Small intestine (tissue), 7 donors: ENCODE measurements around the gene PPM1B. TPM values are rescaled to one million over a fixed set of nuclear protein-coding genes. Genes with fewer than 3 reads are reported as not detected.
"Not testable (repeated sequence)": the region's sequence is repeated elsewhere in the genome, so short reads cannot be mapped to it uniquely, and the experiment has no call there.

Experiments
- DNase-seq, 2 donors: peaks; one replicate each; pipeline versions ENCODE4 v3.0.0 to v3.0.0-alpha.2; 2013
- FAIRE-seq: peaks from 2 replicates; lab custom pipeline; 2012; peaks lifted over from hg19 to GRCh38; lab: Jason Lieb, UNC
- H3K27ac ChIP-seq, 3 donors: one replicate each; pipeline ENCODE4 v1.5.1; 2013; ENCODE audit warnings: low read length in 2 of 3, mild to moderate bottlenecking in 2 of 3, control low read depth in 1 of 3, inconsistent platforms in 1 of 3, low read depth in 1 of 3, moderate library complexity in 1 of 3
- H3K27me3 ChIP-seq, 3 donors: one replicate each; pipeline ENCODE4 v1.6.1; 2013; ENCODE audit warnings: low read length in 3 of 3, inconsistent platforms in 1 of 3; ENCODE audit not compliant: control insufficient read depth in 3 of 3, insufficient read depth in 3 of 3
- H3K36me3 ChIP-seq, 3 donors: one replicate each; pipeline ENCODE4 v1.6.1; 2013; ENCODE audit warnings: low read length in 3 of 3, inconsistent platforms in 1 of 3, low read depth in 1 of 3, mild to moderate bottlenecking in 1 of 3, moderate library complexity in 1 of 3; ENCODE audit not compliant: control insufficient read depth in 3 of 3, insufficient read depth in 2 of 3
- H3K4me1 ChIP-seq, 3 donors: one replicate each; pipeline ENCODE4 v1.6.1; 2013; ENCODE audit warnings: low read length in 2 of 3, inconsistent platforms in 1 of 3, low read depth in 1 of 3, mild to moderate bottlenecking in 1 of 3, moderate library complexity in 1 of 3; ENCODE audit not compliant: control insufficient read depth in 3 of 3, insufficient read depth in 2 of 3
- H3K4me3 ChIP-seq, 3 donors: one replicate each; pipeline ENCODE4 v1.5.1; 2013; ENCODE audit warnings: low read length in 3 of 3, control low read depth in 1 of 3, inconsistent platforms in 1 of 3, low read depth in 1 of 3, mild to moderate bottlenecking in 1 of 3, moderate library complexity in 1 of 3
- H3K9me3 ChIP-seq, 2 donors: one replicate each; pipeline ENCODE4 v1.6.1; 2013; ENCODE audit warnings: low read depth in 1 of 2, low read length in 1 of 2; ENCODE audit not compliant: control insufficient read depth in 2 of 2, insufficient read depth in 1 of 2
- WGBS, 3 donors: extraction: QIAGEN DNeasy Blood & Tissue Kit; methylation state at CpG; one replicate each; pipeline ENCODE4 v1.1.7; 2013; 5-methylcytosine and 5-hydroxymethylcytosine counted together
- polyA plus RNA-seq, 4 donors: library from polyadenylated mRNA; stranded (reverse) in 3 of 4; unstranded in 1 of 4; fragments of 200-250 nt in 3 of 4; fragments of 120-200 nt in 1 of 4; gene quantifications; one replicate each; pipeline versions ENCODE4 v1.2.1 to v1.2.3, GENCODE V29; 2013
- donor health status: healthy with polysubstance abuse.
- donor health status: control.
- donor health status: control.
- donor health status: Bipolar disorder and iron deficiency.
- donor health status: healthy.

Gene PPM1B
- polyA plus RNA-seq, 4 donors, result 24.3 to 38.9 (median 28.4) TPM

DNA sequence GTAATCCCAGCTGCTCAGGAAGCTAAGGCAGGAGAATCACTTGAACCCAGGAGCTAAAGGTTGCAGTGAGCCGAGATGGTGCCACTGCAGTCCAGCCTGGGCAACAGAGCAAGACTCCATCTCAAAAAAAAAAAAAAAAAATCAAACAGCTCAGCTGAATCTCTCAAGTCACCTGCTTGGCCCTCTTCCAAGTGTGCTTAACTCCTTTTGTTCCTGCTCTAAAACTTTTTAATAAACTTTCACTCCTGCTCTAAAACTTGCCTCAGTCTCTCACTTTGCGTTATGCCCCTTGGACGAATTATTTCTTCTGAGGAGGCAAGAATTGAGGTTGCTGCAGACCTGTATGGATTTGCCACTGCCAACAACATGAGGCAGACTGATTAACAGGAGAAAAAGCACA is 35.1 kb upstream of the PPM1B start:
- not testable (repeated sequence) for H3K4me3 ChIP-seq, H3K27me3 ChIP-seq, FAIRE-seq, DNase-seq, H3K9me3 ChIP-seq, H3K36me3 ChIP-seq, H3K27ac ChIP-seq, H3K4me1 ChIP-seq
- 88 to 92% (median 89%) methylated on average over 3 of the region's 3 CpGs for WGBS, 3 donors

DNA sequence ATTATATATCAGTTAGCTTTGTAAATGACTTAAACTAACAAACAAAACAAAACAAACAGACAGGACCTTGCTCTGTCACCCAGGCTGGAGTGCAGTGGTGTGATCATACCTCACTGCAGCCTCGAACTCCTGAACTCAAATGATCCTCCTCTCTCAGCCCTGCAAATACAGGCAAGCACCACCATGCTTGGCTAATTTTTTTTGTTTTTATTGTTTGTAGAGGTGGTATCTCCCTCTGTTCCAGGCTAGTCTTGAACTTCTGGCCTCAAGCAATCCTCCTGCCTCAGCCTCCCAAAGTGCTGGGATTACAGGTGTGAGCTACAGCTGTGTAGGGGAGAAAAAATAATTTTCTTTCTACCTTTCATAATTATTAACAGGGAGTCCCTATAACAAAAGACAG is 33.8 kb upstream of the PPM1B start:
- H3K27ac ChIP-seq, result no peak overlapping the region
- no peaks in the 10 kb centered on the region for H3K4me1 ChIP-seq
- FAIRE-seq, result no peak
- H3K36me3 ChIP-seq, result no peaks in the 10 kb centered on the region
- no peak for DNase-seq
- no peak overlapping the region for H3K4me3 ChIP-seq
- no peaks in the 10 kb centered on the region for H3K27me3 ChIP-seq
- 88 to 97% (median 90%) methylated on average over 1 of the region's 1 CpG for WGBS, 3 donors
- H3K9me3 ChIP-seq, result peaks cover 0 to 2% of the 10 kb centered on the region in 2 donors

DNA sequence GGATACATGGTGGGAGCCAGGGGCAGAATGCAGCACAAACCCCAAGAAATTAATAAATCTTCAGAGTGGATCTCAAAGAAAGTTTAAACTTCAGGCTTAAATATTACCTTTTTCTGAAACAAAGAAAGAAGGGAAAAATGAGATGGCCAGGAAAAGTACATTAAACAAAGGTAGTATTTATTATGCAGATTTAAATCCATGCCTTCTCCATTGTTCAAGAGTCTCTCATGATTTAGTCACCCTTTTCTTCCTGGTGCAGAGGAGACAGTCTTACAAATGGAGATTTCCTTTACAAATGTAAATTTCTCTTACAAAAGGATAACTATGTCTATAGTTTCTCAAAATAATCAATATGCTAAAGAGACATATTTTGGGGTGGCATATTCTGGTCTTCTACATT is 33.4 kb upstream of the PPM1B start:
- H3K27ac ChIP-seq, result no peak overlapping the region
- H3K4me3 ChIP-seq, result no peak overlapping the region
- H3K27me3 ChIP-seq, result no peaks in the 10 kb centered on the region
- FAIRE-seq, result no peak
- no peaks in the 10 kb centered on the region for H3K4me1 ChIP-seq
- H3K36me3 ChIP-seq, result no peaks in the 10 kb centered on the region
- H3K9me3 ChIP-seq, result peaks cover 0 to 2% of the 10 kb centered on the region in 2 donors
- no peak for DNase-seq

DNA sequence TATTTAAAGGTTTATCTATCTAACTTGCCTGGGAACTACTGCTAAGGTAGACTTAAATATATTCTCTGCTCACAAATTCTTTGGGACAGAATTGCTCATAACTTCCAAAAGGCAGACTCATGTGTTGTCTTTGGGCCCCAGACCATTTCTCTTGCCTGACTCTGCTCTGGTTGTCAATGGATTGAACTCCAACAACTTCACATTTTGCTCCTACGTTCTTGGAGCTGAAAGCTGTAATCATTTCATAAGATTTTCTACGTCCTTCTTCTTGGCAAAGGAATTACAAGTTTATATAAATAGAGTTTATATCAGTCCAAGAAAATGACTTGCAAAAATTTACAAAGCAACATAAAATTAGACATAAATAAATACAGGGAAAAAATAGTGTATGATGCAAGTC is 32.9 kb upstream of the PPM1B start:
- FAIRE-seq, result no peak

DNA sequence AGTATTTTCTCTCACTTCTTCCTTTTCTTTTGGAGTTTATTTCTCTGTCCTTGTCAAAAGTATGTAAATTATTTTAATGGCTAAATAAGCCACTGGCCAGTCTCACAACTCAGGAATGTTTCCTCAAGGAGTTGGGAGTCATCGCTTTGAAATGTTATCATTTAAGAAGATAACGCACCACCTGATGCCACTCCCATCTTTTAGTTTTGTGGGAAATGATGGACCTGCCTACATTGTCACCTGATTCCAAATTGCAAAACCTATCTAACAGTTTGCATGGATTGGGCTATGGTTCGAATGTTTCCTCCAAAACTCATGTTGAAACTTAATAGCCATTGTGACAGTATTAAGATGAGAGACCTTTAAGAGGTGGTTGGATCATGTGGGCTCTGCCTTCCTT is 32.4 kb upstream of the PPM1B start:
- Histone ChIP-seq H3K27ac (no peak overlapping the region), H3K27me3 (no peaks in the 10 kb centered on the region), H3K4me1 (no peaks in the 10 kb centered on the region), H3K9me3 (peaks cover 0 to 2% of the 10 kb centered on the region in 2 donors), H3K4me3 (no peak overlapping the region), H3K36me3 (no peaks in the 10 kb centered on the region)
- FAIRE-seq, result no peak
- no peak for DNase-seq
- 36 to 63% (median 55%) methylated on average over 3 of the region's 3 CpGs for WGBS, 3 donors

More for the DNA sequence above, 32.9 kb upstream of the PPM1B start:
- H3K4me1 ChIP-seq, result no peaks in the 10 kb centered on the region
- WGBS, 3 donors, result 53 to 77% (median 53%) methylated on average over 2 of the region's 2 CpGs
- H3K27me3 ChIP-seq, result no peaks in the 10 kb centered on the region
- H3K36me3 ChIP-seq, result no peaks in the 10 kb centered on the region
- no peak overlapping the region for H3K27ac ChIP-seq
- no peak for DNase-seq
- no peak overlapping the region for H3K4me3 ChIP-seq
- peaks cover 0 to 2% of the 10 kb centered on the region in 2 donors for H3K9me3 ChIP-seq

DNA sequence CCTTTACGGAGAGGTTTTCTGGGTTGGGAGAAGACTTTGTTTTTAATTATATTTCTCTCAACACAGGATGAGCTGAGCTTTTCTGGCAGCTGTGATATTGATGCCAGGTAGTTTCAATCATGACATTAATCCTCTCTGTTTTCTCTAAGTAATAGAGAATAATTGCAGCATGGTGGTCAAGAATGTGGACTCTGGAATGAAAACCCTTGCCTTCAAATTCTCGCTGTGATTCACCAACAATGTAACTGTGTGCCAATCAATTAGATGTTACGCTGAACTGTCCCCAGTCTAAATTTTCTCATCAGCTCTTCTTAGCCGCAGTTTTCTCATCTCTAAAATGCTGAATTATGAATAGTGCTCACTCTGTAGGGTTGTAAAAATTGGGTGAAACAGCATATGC is 31.6 kb upstream of the PPM1B start:
- H3K36me3 ChIP-seq, result no peaks in the 10 kb centered on the region
- no peak for DNase-seq

DNA sequence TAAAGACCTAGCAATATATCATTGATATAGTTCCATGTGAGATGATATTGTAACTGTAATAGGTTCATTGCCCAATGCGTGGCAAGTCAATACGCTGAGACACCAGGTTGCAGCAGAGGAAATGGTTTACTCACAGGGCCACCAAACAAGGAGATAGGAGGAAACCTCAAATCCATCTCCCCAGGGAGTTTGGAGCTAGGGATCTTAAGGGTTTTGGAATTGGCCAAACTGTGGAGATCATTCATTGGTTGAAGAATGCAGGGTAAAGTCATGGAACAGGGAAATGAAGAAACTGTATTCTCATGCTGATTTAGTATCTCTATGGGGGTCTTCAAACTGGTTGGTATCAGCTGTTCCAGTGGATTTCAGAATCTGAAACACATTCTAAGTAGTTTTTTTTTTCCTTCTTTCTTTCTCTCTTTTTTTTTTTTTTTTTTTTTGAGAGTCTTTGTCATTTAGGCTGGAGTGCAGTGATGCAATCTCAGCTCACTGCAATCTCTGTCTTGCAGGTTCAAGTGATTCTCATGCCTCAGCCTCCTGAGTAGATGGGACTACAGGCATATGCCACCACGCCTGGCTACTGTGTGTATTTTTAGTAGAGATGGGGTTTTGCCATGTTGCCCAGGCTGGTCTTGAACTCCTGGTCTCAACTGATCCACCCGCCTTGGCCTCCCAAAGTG is 30.7 kb upstream of the PPM1B start:
- H3K27ac ChIP-seq, result no peak overlapping the region
- no peak for FAIRE-seq
- H3K4me1 ChIP-seq, result no peaks in the 10 kb centered on the region
- H3K36me3 ChIP-seq, result no peaks in the 10 kb centered on the region
- no peak overlapping the region for H3K4me3 ChIP-seq
- H3K27me3 ChIP-seq, result no peaks in the 10 kb centered on the region
- no peaks in the 10 kb centered on the region for H3K9me3 ChIP-seq
- no peak for DNase-seq
- WGBS, 3 donors, result 85 to 89% (median 89%) methylated on average over 4 of the region's 4 CpGs

More for the DNA sequence above, 31.6 kb upstream of the PPM1B start:
- no peak for FAIRE-seq
- H3K4me3 ChIP-seq, result no peak overlapping the region
- 85 to 87% (median 86%) methylated on average over 4 of the region's 4 CpGs for WGBS, 3 donors
- no peak overlapping the region for H3K27ac ChIP-seq
- no peaks in the 10 kb centered on the region for H3K9me3 ChIP-seq
- no peaks in the 10 kb centered on the region for H3K4me1 ChIP-seq
- no peaks in the 10 kb centered on the region for H3K27me3 ChIP-seq

DNA sequence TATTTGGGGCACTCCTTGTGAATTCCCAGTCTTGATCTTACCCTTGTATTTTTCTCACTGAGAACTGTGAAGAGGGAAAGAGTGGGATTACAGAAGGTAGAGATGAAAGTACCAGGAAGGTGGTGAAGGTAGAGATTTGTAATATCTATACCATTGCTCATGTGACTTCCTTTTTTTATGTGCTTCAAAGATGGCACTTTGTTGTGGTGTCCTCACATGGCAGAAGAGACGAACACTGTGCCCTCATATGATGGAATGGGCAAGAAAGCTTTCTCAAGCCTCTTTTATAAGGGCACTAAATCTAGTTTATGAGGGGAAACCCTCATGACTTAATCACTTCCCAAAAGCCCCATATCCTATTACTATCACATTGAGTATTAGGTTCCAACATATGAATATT is 28.9 kb upstream of the PPM1B start:
- WGBS, 3 donors, result 71 to 92% (median 77%) methylated on average over 1 of the region's 1 CpG
- no peak for DNase-seq
- Histone ChIP-seq H3K27me3 (no peaks in the 10 kb centered on the region), H3K9me3 (no peaks in the 10 kb centered on the region), H3K27ac (no peak overlapping the region), H3K4me3 (no peak overlapping the region), H3K4me1 (no peaks in the 10 kb centered on the region), H3K36me3 (no peaks in the 10 kb centered on the region)
- FAIRE-seq, result no peak

DNA sequence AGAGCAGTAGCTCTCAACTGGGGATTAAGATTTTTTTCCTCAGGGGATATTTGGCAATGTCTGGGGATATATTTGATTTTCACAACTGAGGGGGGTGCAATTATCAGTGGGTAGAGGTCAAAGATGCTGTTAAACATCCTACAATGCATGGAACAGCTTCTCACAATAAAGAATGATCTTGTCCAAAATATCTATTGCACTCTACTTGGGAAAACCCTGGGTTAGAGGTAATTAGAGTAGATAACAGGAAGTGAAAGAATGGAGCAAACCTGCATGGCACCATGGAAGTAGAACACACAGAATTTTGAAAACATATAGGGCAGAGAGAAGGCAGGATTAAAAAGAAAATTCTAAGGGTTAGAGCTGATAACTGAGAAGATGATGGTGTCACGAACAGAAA is 26.4 kb upstream of the PPM1B start:
- DNase-seq (no peak), FAIRE-seq (no peak)
- H3K36me3 ChIP-seq, result no peaks in the 10 kb centered on the region

More for the DNA sequence above, 26.4 kb upstream of the PPM1B start:
- Histone ChIP-seq H3K27me3 (no peaks in the 10 kb centered on the region), H3K9me3 (no peaks in the 10 kb centered on the region), H3K27ac (no peak overlapping the region), H3K4me1 (no peaks in the 10 kb centered on the region), H3K4me3 (no peak overlapping the region)
- WGBS, 3 donors, result 85 to 94% (median 92%) methylated on average over 1 of the region's 1 CpG
